Stimulated activated CD4-positive, alpha-beta T cell treated with anti-CD3 and anti-CD28 coated beads, Interleukin-2, amount 100 ng/mL, for 4 hours (primary cell): ENCODE data around the gene CHMP2A.
"Not testable (repeated sequence)": the region's sequence is repeated elsewhere in the genome, so short reads cannot be mapped to it uniquely, and the experiment has no call there.

Experiments
- DNase-seq: peaks from one replicate; pipeline ENCODE4 v3.0.0-alpha.2; 2020; ENCODE audit warnings: low read depth

The CHMP2A gene

DNA sequence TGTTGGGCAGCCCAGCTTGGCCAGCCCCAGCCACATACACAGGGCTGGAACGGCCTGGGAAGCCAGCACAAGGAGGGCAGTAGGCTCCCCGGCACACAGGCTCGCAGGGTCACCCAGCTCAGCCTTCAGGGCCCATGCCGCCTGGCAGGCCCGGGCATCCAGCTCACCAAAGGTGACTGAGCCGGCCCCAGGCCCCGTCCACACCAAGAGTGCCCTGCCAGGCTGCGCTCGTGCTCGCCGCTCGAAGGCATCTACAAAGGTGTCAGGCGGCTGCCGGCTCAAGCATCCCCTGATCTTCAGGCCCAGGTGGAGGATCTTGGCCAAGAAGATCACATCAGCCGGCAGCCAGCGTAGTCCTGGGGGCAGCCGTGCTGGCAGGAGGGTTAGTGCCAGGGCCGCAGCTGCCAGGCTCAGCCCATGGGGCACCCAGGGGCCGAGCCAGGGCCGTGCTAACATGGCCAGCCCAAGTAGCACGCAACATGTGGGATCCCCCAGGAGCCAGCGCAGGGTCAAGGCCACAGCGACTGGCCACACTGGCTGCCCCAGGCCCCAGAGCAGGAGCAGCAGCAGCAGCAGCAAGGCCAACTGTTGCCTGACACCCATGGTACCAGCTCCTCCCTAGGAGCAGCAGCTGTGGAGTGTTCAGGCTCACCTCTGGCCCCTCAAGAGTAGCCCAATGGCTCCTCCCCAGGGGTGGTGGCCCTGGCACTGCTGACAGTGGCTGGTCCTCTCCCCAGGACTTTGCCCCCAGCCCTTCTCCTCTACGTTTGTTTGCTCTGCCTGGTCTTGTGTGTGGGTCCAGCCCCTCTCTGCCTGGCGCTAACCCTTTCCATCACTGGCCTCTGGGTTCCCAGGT is 43.3 kb downstream of the CHMP2A start, which contains the start of gene SLC27A5:
TSS of gene SLC27A5 (minus strand) at position 640 of the 856 bp plus-strand sequence. CDS start at position 603, 37 bp downstream.
- DNase-seq = no peak

DNA sequence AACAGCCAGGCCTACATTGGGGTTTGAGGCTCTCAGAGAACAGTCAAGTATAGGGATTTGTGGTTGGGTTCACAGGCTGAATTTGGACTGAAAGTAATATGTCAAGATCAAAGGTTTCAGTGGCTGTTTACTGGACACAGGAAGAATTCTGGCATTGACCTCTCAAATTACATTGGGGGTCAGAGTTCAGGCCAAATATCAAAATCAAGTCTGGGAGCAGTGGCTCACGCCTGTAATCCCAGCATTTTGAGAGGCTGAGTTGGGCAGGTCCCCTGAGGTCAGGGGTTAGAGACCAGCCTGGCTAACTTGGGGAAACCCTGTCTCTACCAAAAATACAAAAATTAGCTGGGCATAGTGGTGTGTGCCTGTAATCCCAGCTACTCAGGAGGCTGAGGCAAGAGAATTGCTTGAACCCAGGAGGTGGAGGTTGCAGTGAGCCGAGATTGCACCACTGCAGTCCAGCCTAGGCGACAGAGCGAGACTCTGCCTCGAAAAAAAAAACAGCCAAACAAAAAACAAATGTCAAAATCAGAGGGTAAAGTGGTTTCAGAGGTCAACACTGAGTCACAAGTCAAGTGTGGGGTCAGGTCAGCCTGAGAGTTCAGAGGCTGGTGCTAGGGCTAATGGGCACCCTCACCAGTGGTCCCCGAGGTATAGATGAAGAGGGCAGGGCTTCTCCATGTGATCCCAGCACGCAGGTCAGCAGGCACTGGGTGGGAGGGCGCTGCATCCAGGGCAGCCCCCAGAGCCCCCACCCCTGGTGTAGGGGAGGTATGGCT is 44.6 kb downstream of the CHMP2A start:
- DNase-seq = no peak

DNA sequence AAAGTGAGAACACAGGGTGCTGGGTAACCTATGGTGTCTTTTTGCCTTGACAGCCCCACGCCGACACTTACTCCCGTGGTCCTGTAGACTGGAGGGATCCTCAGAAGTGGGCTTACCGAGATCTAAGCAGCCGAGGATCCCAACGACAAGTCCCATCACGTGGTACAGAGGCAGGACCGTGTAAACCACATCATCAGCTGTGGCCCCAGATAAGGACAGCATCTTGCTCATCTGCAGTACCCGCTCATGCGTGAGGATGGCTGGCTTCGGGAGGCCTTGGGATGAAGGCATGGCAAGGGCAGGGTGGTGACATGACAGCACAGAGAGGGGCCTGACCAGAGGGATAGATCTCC is 45.2 kb downstream of the CHMP2A start:
- DNase-seq = no peak

DNA sequence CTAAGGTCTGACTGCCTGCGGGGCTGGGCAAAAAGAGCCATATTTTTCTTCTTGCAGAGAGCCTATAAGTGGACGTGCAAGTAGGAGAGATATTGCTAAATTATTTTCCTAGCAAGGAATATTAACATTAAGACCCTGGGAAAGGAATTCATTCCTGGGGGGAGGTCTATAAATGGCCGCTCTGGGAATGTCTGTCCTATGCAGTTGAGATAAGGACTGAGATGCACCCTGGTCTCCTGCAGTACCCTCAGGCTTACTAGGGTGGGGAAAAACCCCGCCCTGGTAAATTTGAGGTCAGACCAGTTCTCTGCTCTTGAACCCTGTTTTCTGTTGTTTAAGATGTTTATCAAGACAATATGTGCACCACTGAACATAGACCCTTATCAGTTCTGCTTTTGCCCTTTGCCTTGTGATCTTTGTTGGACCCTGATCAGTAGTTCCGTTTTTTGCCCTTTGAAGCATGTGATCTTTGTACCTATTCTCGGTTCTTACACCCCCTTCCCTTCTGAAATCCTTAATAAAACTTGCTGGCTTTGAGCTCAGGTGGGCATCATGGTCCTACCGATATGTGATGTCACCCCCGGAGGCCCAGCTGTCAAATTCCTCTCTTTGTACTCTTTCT is 47.2 kb downstream of the CHMP2A start:
- DNase-seq = not testable (repeated sequence)
